ENCODE data around the gene FNDC7.
"Not testable (repeated sequence)": the region's sequence is repeated elsewhere in the genome, so short reads cannot be mapped to it uniquely, and the experiment has no call there.

Gene FNDC7

GRCh38 chr1:108701176-108701849 is 11.4 kb upstream of the FNDC7 start:
- H3K27ac ChIP-seq (ENCODE audit: low read length): no peak overlapping the region
- no peaks in the 10 kb centered on the region for H3K27me3 ChIP-seq (ENCODE audit: control insufficient read depth, insufficient read depth, low read length)
- H3K36me3 ChIP-seq (ENCODE audit: control insufficient read depth, low read depth, low read length): peaks cover 57% of the 10 kb centered on the region
- H3K4me1 ChIP-seq (ENCODE audit: control insufficient read depth, low read depth, low read length): no peaks in the 10 kb centered on the region
- no peaks in the 10 kb centered on the region for H3K9me3 ChIP-seq (ENCODE audit: control insufficient read depth, low read depth, low read length)
- no peak overlapping the region for H3K4me3 ChIP-seq (ENCODE audit: low read length)
- no peak overlapping the region for H3K9ac ChIP-seq (ENCODE audit: low read length)

- not testable (repeated sequence) for H3K4me1 ChIP-seq (ENCODE audit: control insufficient read depth, low read depth, low read length); H3K9me3 ChIP-seq (ENCODE audit: control insufficient read depth, low read depth, low read length); H3K9ac ChIP-seq (ENCODE audit: low read length); H3K27me3 ChIP-seq (ENCODE audit: control insufficient read depth, insufficient read depth, low read length); H3K4me3 ChIP-seq (ENCODE audit: low read length); H3K27ac ChIP-seq (ENCODE audit: low read length)
- peaks cover 49% of the 10 kb centered on the region for H3K36me3 ChIP-seq (ENCODE audit: control insufficient read depth, low read depth, low read length)
These were observed 10.6 kb upstream of the FNDC7 start for GRCh38 chr1:108702109-108702508.

- H3K27ac ChIP-seq (ENCODE audit: low read length): no peak overlapping the region
- H3K9me3 ChIP-seq (ENCODE audit: control insufficient read depth, low read depth, low read length): no peaks in the 10 kb centered on the region
These were observed 8.8 kb upstream of the FNDC7 start for GRCh38 chr1:108703939-108704338.

GRCh38 chr1:108704496-108704895 is 8.2 kb upstream of the FNDC7 start:
- no peaks in the 10 kb centered on the region for H3K4me1 ChIP-seq (ENCODE audit: control insufficient read depth, low read depth, low read length)
- H3K4me3 ChIP-seq (ENCODE audit: low read length): no peak overlapping the region
- H3K27ac ChIP-seq (ENCODE audit: low read length): no peak overlapping the region
- no peaks in the 10 kb centered on the region for H3K27me3 ChIP-seq (ENCODE audit: control insufficient read depth, insufficient read depth, low read length)
- no peak overlapping the region for H3K9ac ChIP-seq (ENCODE audit: low read length)
- H3K9me3 ChIP-seq (ENCODE audit: control insufficient read depth, low read depth, low read length): no peaks in the 10 kb centered on the region
- peaks cover 25% of the 10 kb centered on the region for H3K36me3 ChIP-seq (ENCODE audit: control insufficient read depth, low read depth, low read length)

More at GRCh38 chr1:108703939-108704338, 8.8 kb upstream of the FNDC7 start:
- Histone ChIP-seq H3K4me1 (ENCODE audit: control insufficient read depth, low read depth, low read length) (no peaks in the 10 kb centered on the region), H3K36me3 (ENCODE audit: control insufficient read depth, low read depth, low read length) (peaks cover 30% of the 10 kb centered on the region), H3K4me3 (ENCODE audit: low read length) (no peak overlapping the region), H3K27me3 (ENCODE audit: control insufficient read depth, insufficient read depth, low read length) (no peaks in the 10 kb centered on the region), H3K9ac (ENCODE audit: low read length) (no peak overlapping the region)

- no peaks in the 10 kb centered on the region for H3K4me1 ChIP-seq (ENCODE audit: control insufficient read depth, low read depth, low read length)
- no peaks in the 10 kb centered on the region for H3K27me3 ChIP-seq (ENCODE audit: control insufficient read depth, insufficient read depth, low read length)
- H3K36me3 ChIP-seq (ENCODE audit: control insufficient read depth, low read depth, low read length): peaks cover 3% of the 10 kb centered on the region
- H3K27ac ChIP-seq (ENCODE audit: low read length): no peak overlapping the region
- no peak overlapping the region for H3K9ac ChIP-seq (ENCODE audit: low read length)
- H3K4me3 ChIP-seq (ENCODE audit: low read length): no peak overlapping the region
- H3K9me3 ChIP-seq (ENCODE audit: control insufficient read depth, low read depth, low read length): no peaks in the 10 kb centered on the region
These were observed 6.1 kb upstream of the FNDC7 start for GRCh38 chr1:108706643-108707042.

- H3K9ac ChIP-seq (ENCODE audit: low read length): no peak overlapping the region
- no peak overlapping the region for H3K27ac ChIP-seq (ENCODE audit: low read length)
- no peaks in the 10 kb centered on the region for H3K9me3 ChIP-seq (ENCODE audit: control insufficient read depth, low read depth, low read length)
- H3K4me1 ChIP-seq (ENCODE audit: control insufficient read depth, low read depth, low read length): no peaks in the 10 kb centered on the region
- H3K4me3 ChIP-seq (ENCODE audit: low read length): no peak overlapping the region
- H3K27me3 ChIP-seq (ENCODE audit: control insufficient read depth, insufficient read depth, low read length): no peaks in the 10 kb centered on the region
- no peaks in the 10 kb centered on the region for H3K36me3 ChIP-seq (ENCODE audit: control insufficient read depth, low read depth, low read length)
These were observed 3.7 kb upstream of the FNDC7 start for GRCh38 chr1:108708691-108709660.

GRCh38 chr1:108715932-108716331 is 3.2 kb downstream of the FNDC7 start:
- no peaks in the 10 kb centered on the region for H3K27me3 ChIP-seq (ENCODE audit: control insufficient read depth, insufficient read depth, low read length)
- H3K9me3 ChIP-seq (ENCODE audit: control insufficient read depth, low read depth, low read length): no peaks in the 10 kb centered on the region
- H3K4me3 ChIP-seq (ENCODE audit: low read length): no peak overlapping the region
- peaks cover 27% of the 10 kb centered on the region for H3K4me1 ChIP-seq (ENCODE audit: control insufficient read depth, low read depth, low read length)
- no peaks in the 10 kb centered on the region for H3K36me3 ChIP-seq (ENCODE audit: control insufficient read depth, low read depth, low read length)
- no peak overlapping the region for H3K27ac ChIP-seq (ENCODE audit: low read length)
- no peak overlapping the region for H3K9ac ChIP-seq (ENCODE audit: low read length)

- Histone ChIP-seq H3K4me3 (ENCODE audit: low read length) (no peak overlapping the region), H3K9ac (ENCODE audit: low read length) (no peak overlapping the region), H3K36me3 (ENCODE audit: control insufficient read depth, low read depth, low read length) (no peaks in the 10 kb centered on the region), H3K9me3 (ENCODE audit: control insufficient read depth, low read depth, low read length) (no peaks in the 10 kb centered on the region), H3K4me1 (ENCODE audit: control insufficient read depth, low read depth, low read length) (peaks cover 27% of the 10 kb centered on the region), H3K27me3 (ENCODE audit: control insufficient read depth, insufficient read depth, low read length) (no peaks in the 10 kb centered on the region), H3K27ac (ENCODE audit: low read length) (no peak overlapping the region)
These were observed 3.9 kb downstream of the FNDC7 start for GRCh38 chr1:108716437-108717230.

GRCh38 chr1:108717774-108718316 is 5.1 kb downstream of the FNDC7 start:
- Histone ChIP-seq H3K27me3 (ENCODE audit: control insufficient read depth, insufficient read depth, low read length) (no peaks in the 10 kb centered on the region), H3K4me1 (ENCODE audit: control insufficient read depth, low read depth, low read length) (peaks cover 27% of the 10 kb centered on the region), H3K9ac (ENCODE audit: low read length) (no peak overlapping the region), H3K9me3 (ENCODE audit: control insufficient read depth, low read depth, low read length) (no peaks in the 10 kb centered on the region), H3K4me3 (ENCODE audit: low read length) (no peak overlapping the region), H3K27ac (ENCODE audit: low read length) (no peak overlapping the region), H3K36me3 (ENCODE audit: control insufficient read depth, low read depth, low read length) (no peaks in the 10 kb centered on the region)

GRCh38 chr1:108718927-108719655 is 6.4 kb downstream of the FNDC7 start:
- Histone ChIP-seq H3K27ac (ENCODE audit: low read length) (no peak overlapping the region), H3K9me3 (ENCODE audit: control insufficient read depth, low read depth, low read length) (no peaks in the 10 kb centered on the region), H3K4me1 (ENCODE audit: control insufficient read depth, low read depth, low read length) (peaks cover 27% of the 10 kb centered on the region), H3K9ac (ENCODE audit: low read length) (no peak overlapping the region), H3K27me3 (ENCODE audit: control insufficient read depth, insufficient read depth, low read length) (no peaks in the 10 kb centered on the region), H3K4me3 (ENCODE audit: low read length) (no peak overlapping the region), H3K36me3 (ENCODE audit: control insufficient read depth, low read depth, low read length) (no peaks in the 10 kb centered on the region)
